CD4-positive, CD25-positive, alpha-beta regulatory T cell (primary cell): Measurements from ENCODE around the gene ZGLP1. TPM values are rescaled to one million over a fixed set of nuclear protein-coding genes. Genes with fewer than 3 reads are reported as not detected.

ENCODE experiments used
- ATAC-seq, 2 donors: fragments of 150-1000 bp; cut with Tn5 transposase; one replicate each; pipeline ENCODE4 v1.10.0; 2021; ENCODE audit warnings: low read depth in 2 of 2, moderate number of reproducible peaks in 2 of 2, moderate library complexity in 1 of 2
- DNase-seq, 3 donors: peaks; one replicate each; pipeline versions ENCODE4 v3.0.0 to v3.0.0-alpha.2; 2012 to 2022; ENCODE audit warnings: mixed read lengths in 1 of 3
- H3K27ac ChIP-seq: one replicate; pipeline ENCODE4 v1.7.0; 2013; ENCODE audit warnings: mild to moderate bottlenecking, low read length; ENCODE audit not compliant: insufficient read depth, poor library complexity, severe bottlenecking
- H3K27me3 ChIP-seq: one replicate; pipeline ENCODE4 v1.7.0; 2013; ENCODE audit warnings: low read length; ENCODE audit not compliant: control insufficient read depth, insufficient read depth
- H3K36me3 ChIP-seq: one replicate; pipeline ENCODE4 v1.7.0; 2013; ENCODE audit warnings: mild to moderate bottlenecking, low read length, moderate library complexity; ENCODE audit not compliant: control insufficient read depth, insufficient read depth
- H3K4me1 ChIP-seq: 2 replicates; pipeline ENCODE4 v1.7.0; 2013; ENCODE audit warnings: mild to moderate bottlenecking, low read length; ENCODE audit not compliant: insufficient read depth, control insufficient read depth, poor library complexity, severe bottlenecking
- H3K4me3 ChIP-seq: one replicate; pipeline ENCODE4 v1.7.0; 2013; ENCODE audit warnings: low read depth, mild to moderate bottlenecking, low read length, moderate library complexity
- H3K9me3 ChIP-seq, 2 experiments: 1 replicate in 1 of 2; 2 replicates in 1 of 2; pipeline ENCODE4 v1.7.0; 2013; ENCODE audit warnings: low read length in 2 of 2, mild to moderate bottlenecking in 1 of 2, moderate library complexity in 1 of 2; ENCODE audit not compliant: control insufficient read depth in 2 of 2
- H3K27ac Mint-ChIP-seq, 3 donors: one replicate each; pipeline ENCODE4 v1.8.0; 2020 to 2022; ENCODE audit warnings: mild to moderate bottlenecking in 3 of 3, mixed read lengths in 3 of 3, moderate library complexity in 2 of 3
- H3K27me3 Mint-ChIP-seq: one replicate; pipeline ENCODE4 v1.8.0; 2022; ENCODE audit warnings: mild to moderate bottlenecking, mixed read lengths
- H3K36me3 Mint-ChIP-seq: one replicate; pipeline ENCODE4 v1.8.0; 2020; ENCODE audit warnings: mixed read lengths
- H3K4me1 Mint-ChIP-seq, 4 donors: one replicate each; pipeline ENCODE4 v1.8.0; 2020 to 2022; ENCODE audit warnings: mixed read lengths in 4 of 4, mild to moderate bottlenecking in 1 of 4
- H3K4me3 Mint-ChIP-seq, 4 donors: one replicate each; pipeline ENCODE4 v1.8.0; 2020 to 2022; ENCODE audit warnings: mild to moderate bottlenecking in 4 of 4, mixed read lengths in 4 of 4, moderate library complexity in 3 of 4
- H3K9me3 Mint-ChIP-seq, 7 donors: one replicate each; pipeline ENCODE4 v1.8.0; 2020 to 2022; ENCODE audit warnings: mixed read lengths in 7 of 7, mild to moderate bottlenecking in 3 of 7, moderate library complexity in 2 of 7
- polyA plus RNA-seq, 4 donors: library from polyadenylated mRNA; unstranded; fragments of 300-500 nt; fragmentation: Illumina TruSeq; gene quantifications; one replicate each; pipeline ENCODE4 v1.2.3, GENCODE V29; 2021
- total RNA-seq: library from RNA; stranded (reverse); gene quantifications from one replicate; pipeline ENCODE4 v1.2.3, GENCODE V29; 2022

The ZGLP1 gene
- total and polyA plus RNA-seq, 5 donors from 2014 or later, result 0.32 to 2.8 TPM; not detected in 3

DNA sequence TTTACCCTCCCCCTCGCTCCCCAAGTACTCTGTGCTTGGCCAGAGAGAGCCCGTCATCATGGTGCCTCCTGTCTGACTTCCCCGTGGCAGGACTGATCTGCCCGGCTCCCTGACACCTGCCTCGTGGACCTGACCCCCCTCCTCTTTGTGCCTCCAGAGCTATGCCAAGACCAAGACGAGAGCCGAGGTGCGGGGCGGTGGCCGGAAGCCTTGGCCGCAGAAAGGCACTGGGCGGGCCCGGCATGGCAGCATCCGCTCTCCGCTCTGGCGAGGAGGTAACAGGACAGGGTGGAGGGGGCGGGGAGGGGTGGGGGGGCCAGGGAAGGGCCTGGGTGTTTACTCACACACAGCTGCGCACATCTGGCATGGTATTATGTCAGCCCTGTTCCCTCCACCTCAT, 53.1 kb downstream of the ZGLP1 start:
- H3K27ac Mint-ChIP-seq, result no peak overlapping the region
- peaks cover 35% of the 10 kb centered on the region for H3K4me1 ChIP-seq
- no peaks in the 10 kb centered on the region for H3K27me3 Mint-ChIP-seq
- ATAC-seq (no peak), DNase-seq (no peak)
- H3K36me3 ChIP-seq, result peaks cover 35% of the 10 kb centered on the region
- H3K36me3 Mint-ChIP-seq, result peaks cover 31% of the 10 kb centered on the region
- peak overlapping the region in 1 of 4 donors; percentile 86 for H3K4me3 Mint-ChIP-seq
- H3K27me3 ChIP-seq, result no peaks in the 10 kb centered on the region
- H3K27ac ChIP-seq, result no peak overlapping the region
- no peaks in the 10 kb centered on the region for H3K9me3 ChIP-seq
- H3K4me1 Mint-ChIP-seq, result peaks cover 5 to 44% (median 26%) of the 10 kb centered on the region in 4 donors
- H3K9me3 Mint-ChIP-seq, result peaks cover 0 to 1% (median 0%) of the 10 kb centered on the region in 7 donors
- H3K4me3 ChIP-seq, result no peak overlapping the region

DNA sequence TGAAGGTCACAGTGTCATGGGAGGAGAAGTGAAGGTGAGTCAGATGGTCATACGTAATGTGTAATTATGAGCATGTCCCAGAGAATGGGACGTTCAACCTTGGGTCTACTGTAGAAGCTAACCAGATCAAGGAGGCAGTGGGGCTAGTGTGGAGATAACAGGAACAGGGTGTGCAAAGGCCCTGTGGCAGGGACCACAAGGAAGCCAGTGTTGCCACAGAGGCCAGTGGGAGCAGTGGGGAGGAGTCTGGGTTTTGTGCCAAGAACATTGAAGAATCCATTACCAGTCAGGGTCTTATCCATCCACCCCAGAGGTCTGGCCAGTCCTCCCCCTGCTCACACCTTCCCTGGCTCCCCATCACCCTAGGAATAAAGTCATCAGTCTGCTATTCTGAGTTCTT, 54.3 kb downstream of the ZGLP1 start:
- DNase-seq, result no peak
- H3K4me1 Mint-ChIP-seq, result peaks cover 5 to 47% (median 26%) of the 10 kb centered on the region in 4 donors
- Histone ChIP-seq H3K27ac (no peak overlapping the region), H3K9me3 (no peaks in the 10 kb centered on the region), H3K36me3 (peaks cover 35% of the 10 kb centered on the region), H3K4me1 (peaks cover 29% of the 10 kb centered on the region), H3K4me3 (no peak overlapping the region), H3K27me3 (no peaks in the 10 kb centered on the region)
- H3K27ac Mint-ChIP-seq, result peak overlapping the region in 1 of 3 donors; percentile 53
- H3K27me3 Mint-ChIP-seq, result no peaks in the 10 kb centered on the region
- no peak for ATAC-seq
- peak overlapping the region in 3 of 4 donors; percentile 54 to 97 (median 76) for H3K4me3 Mint-ChIP-seq
- peaks cover 0 to 1% (median 0%) of the 10 kb centered on the region in 7 donors for H3K9me3 Mint-ChIP-seq
- peaks cover 31% of the 10 kb centered on the region for H3K36me3 Mint-ChIP-seq

Other genes with a start within 250 kb of the ZGLP1 start
- 93.2 TPM for gene SHFL, start 223.5 kb downstream of the ZGLP1 start, total RNA-seq
- 10 to 100 TPM; 28.0 to 29.4 (median 28.6) TPM for gene SHFL, start 223.5 kb downstream of the ZGLP1 start, polyA plus RNA-seq
- 0.30 TPM for gene ANGPTL6, start 207.1 kb downstream of the ZGLP1 start, total RNA-seq
- under 1 TPM; 0.18 to 0.53 (median 0.22) TPM for gene ANGPTL6, start 207.1 kb downstream of the ZGLP1 start, polyA plus RNA-seq
- 62.2 TPM for gene PPAN, start 203.5 kb downstream of the ZGLP1 start, total RNA-seq
- gene PPAN, start 203.5 kb downstream of the ZGLP1 start, polyA plus RNA-seq, result 10 to 100 TPM; 14.1 to 29.2 (median 21.7) TPM
- gene P2RY11, start 198.1 kb downstream of the ZGLP1 start, total RNA-seq, result 23.0 TPM
- gene P2RY11, start 198.1 kb downstream of the ZGLP1 start, polyA plus RNA-seq, result 1 to 10 TPM in 3 of 4 donors, under 1 TPM in 1; 0.64 to 2.2 (median 1.6) TPM
- 328 TPM for gene EIF3G, start 189.9 kb downstream of the ZGLP1 start, total RNA-seq
- gene EIF3G, start 189.9 kb downstream of the ZGLP1 start, polyA plus RNA-seq, result 100 to 1,000 TPM; 243 to 257 (median 253) TPM
- 259 TPM for gene DNMT1, start 114.9 kb downstream of the ZGLP1 start, total RNA-seq
- 100 to 1,000 TPM in 1 of 4 donors, 10 to 100 TPM in 3; 78.8 to 103 (median 97.6) TPM for gene DNMT1, start 114.9 kb downstream of the ZGLP1 start, polyA plus RNA-seq
- 20.9 TPM for gene S1PR2, start 78.5 kb downstream of the ZGLP1 start, total RNA-seq
- gene S1PR2, start 78.5 kb downstream of the ZGLP1 start, polyA plus RNA-seq, result 1 to 10 TPM; 2.9 to 3.8 (median 3.2) TPM
- gene MRPL4, start 57.6 kb downstream of the ZGLP1 start, total RNA-seq, result 37.0 TPM
- gene MRPL4, start 57.6 kb downstream of the ZGLP1 start, polyA plus RNA-seq, result 10 to 100 TPM; 24.9 to 36.6 (median 32.4) TPM
- 13.7 TPM for gene ICAM1, start 38.7 kb downstream of the ZGLP1 start, total RNA-seq
- gene ICAM1, start 38.7 kb downstream of the ZGLP1 start, polyA plus RNA-seq, result 1 to 10 TPM; 4.8 to 8.2 (median 6.9) TPM
- gene ICAM4, start 22.9 kb downstream of the ZGLP1 start, total RNA-seq, result 0.67 TPM
- under 1 TPM; 0.20 to 0.67 (median 0.41) TPM for gene ICAM4, start 22.9 kb downstream of the ZGLP1 start, polyA plus RNA-seq
- gene ICAM5, start 19.9 kb downstream of the ZGLP1 start, total RNA-seq, result 0.20 TPM
- gene ICAM5, start 19.9 kb downstream of the ZGLP1 start, polyA plus RNA-seq, result not detected
- 3.5 TPM for gene FDX2, start 6.2 kb upstream of the ZGLP1 start, total RNA-seq
- gene FDX2, start 6.2 kb upstream of the ZGLP1 start, polyA plus RNA-seq, result 10 to 100 TPM; 13.1 to 16.5 (median 13.5) TPM
- 39.0 TPM for gene RAVER1, start 23.7 kb upstream of the ZGLP1 start, total RNA-seq
- 10 to 100 TPM; 10.6 to 13.6 (median 10.7) TPM for gene RAVER1, start 23.7 kb upstream of the ZGLP1 start, polyA plus RNA-seq
- gene ICAM3, start 29.8 kb upstream of the ZGLP1 start, total RNA-seq, result 218 TPM
- 100 to 1,000 TPM; 239 to 288 (median 270) TPM for gene ICAM3, start 29.8 kb upstream of the ZGLP1 start, polyA plus RNA-seq
- 304 TPM for gene TYK2, start 70.8 kb upstream of the ZGLP1 start, total RNA-seq
- 10 to 100 TPM; 50.3 to 58.3 (median 53.9) TPM for gene TYK2, start 70.8 kb upstream of the ZGLP1 start, polyA plus RNA-seq
- 229 TPM for gene CDC37, start 93.7 kb upstream of the ZGLP1 start, total RNA-seq
- 10 to 100 TPM; 53.4 to 69.9 (median 61.0) TPM for gene CDC37, start 93.7 kb upstream of the ZGLP1 start, polyA plus RNA-seq
- 16.6 TPM for gene PDE4A, start 110.7 kb upstream of the ZGLP1 start, total RNA-seq
- gene PDE4A, start 110.7 kb upstream of the ZGLP1 start, polyA plus RNA-seq, result 1 to 10 TPM in 3 of 4 donors, under 1 TPM in 1; 0.86 to 4.2 (median 3.5) TPM
- gene KEAP1, start 193.5 kb upstream of the ZGLP1 start, total RNA-seq, result 26.2 TPM
- gene KEAP1, start 193.5 kb upstream of the ZGLP1 start, polyA plus RNA-seq, result 10 to 100 TPM; 45.0 to 75.1 (median 56.3) TPM
- gene S1PR5, start 207.6 kb upstream of the ZGLP1 start, total RNA-seq, result not detected
- under 1 TPM in 3 of 4 donors, not detected in 1; 0.17 to 0.31 (median 0.30) TPM for gene S1PR5, start 207.6 kb upstream of the ZGLP1 start, polyA plus RNA-seq
- 62.4 TPM for gene ATG4D, start 234.1 kb upstream of the ZGLP1 start, total RNA-seq
- gene ATG4D, start 234.1 kb upstream of the ZGLP1 start, polyA plus RNA-seq, result 10 to 100 TPM; 14.0 to 17.0 (median 14.7) TPM